Retina (tissue), 1 donor: ENCODE measurements around the gene NCR1.
"Not testable (repeated sequence)": the region's sequence is repeated elsewhere in the genome, so short reads cannot be mapped to it uniquely, and the experiment has no call there.

Source experiments
- DNase-seq: peaks from one replicate; pipeline ENCODE4 v3.0.0-alpha.2; 2016

The NCR1 gene

GRCh38 chr19:54905803-54906511 is at the start of gene NCR1:
Gene NCR1 (plus strand): TSS chr19:54906148. CDS start chr19:54906188, 40 bp downstream.
- DNase-seq: no peak

GRCh38 chr19:54858476-54858875 is 47.5 kb upstream of the NCR1 start:
- not testable (repeated sequence) for DNase-seq

GRCh38 chr19:54859421-54859820 is 46.5 kb upstream of the NCR1 start:
- not testable (repeated sequence) for DNase-seq

- DNase-seq: not testable (repeated sequence)
These were observed 42.5 kb upstream of the NCR1 start for GRCh38 chr19:54863459-54863858.

GRCh38 chr19:54871696-54872095 is 34.3 kb upstream of the NCR1 start:
- no peak for DNase-seq

GRCh38 chr19:54873990-54874389 is 32.0 kb upstream of the NCR1 start, which contains the start of gene FCAR:
Gene FCAR (plus strand): TSS chr19:54874235. CDS start chr19:54874290, 55 bp downstream.
- no peak for DNase-seq

GRCh38 chr19:54875506-54875905 is 30.4 kb upstream of the NCR1 start:
- no peak for DNase-seq

- no peak for DNase-seq
These were observed 28.5 kb upstream of the NCR1 start for GRCh38 chr19:54877471-54877870.

GRCh38 chr19:54881884-54882283 is 24.1 kb upstream of the NCR1 start:
- DNase-seq: no peak

- DNase-seq: no peak
These were observed 23.2 kb upstream of the NCR1 start for GRCh38 chr19:54882758-54883157.

- no peak for DNase-seq
These were observed 22.7 kb upstream of the NCR1 start for GRCh38 chr19:54883228-54883627.

GRCh38 chr19:54888239-54888638 is 17.7 kb upstream of the NCR1 start:
- DNase-seq: no peak

GRCh38 chr19:54889566-54889965 is 16.4 kb upstream of the NCR1 start:
- no peak for DNase-seq

- DNase-seq: no peak
These were observed 12.5 kb upstream of the NCR1 start for GRCh38 chr19:54893406-54893805.

GRCh38 chr19:54894106-54894505 is 11.8 kb upstream of the NCR1 start:
- DNase-seq: not testable (repeated sequence)

- no peak for DNase-seq
These were observed 9.9 kb upstream of the NCR1 start for GRCh38 chr19:54896036-54896435.

- not testable (repeated sequence) for DNase-seq
These were observed 7.3 kb upstream of the NCR1 start for GRCh38 chr19:54898685-54899084.

GRCh38 chr19:54899646-54900045 is 6.3 kb upstream of the NCR1 start:
- not testable (repeated sequence) for DNase-seq

- not testable (repeated sequence) for DNase-seq
These were observed 4.8 kb upstream of the NCR1 start for GRCh38 chr19:54901153-54901552.

- DNase-seq: no peak
These were observed 3.9 kb upstream of the NCR1 start for GRCh38 chr19:54902061-54902460.

GRCh38 chr19:54903303-54903702 is 2.6 kb upstream of the NCR1 start:
- DNase-seq: no peak

GRCh38 chr19:54904261-54904660 is 1.7 kb upstream of the NCR1 start:
- not testable (repeated sequence) for DNase-seq

- no peak for DNase-seq
These were observed 536 bp upstream of the NCR1 start for GRCh38 chr19:54905421-54905802.

- DNase-seq: no peak
These were observed 871 bp downstream of the NCR1 start for GRCh38 chr19:54906819-54907218.

- not testable (repeated sequence) for DNase-seq
These were observed 2.0 kb downstream of the NCR1 start for GRCh38 chr19:54907899-54908298.
